Left lobe of liver (tissue), 2 donors: ENCODE measurements around the gene ASPSCR1. TPM values are rescaled to one million over a fixed set of nuclear protein-coding genes. Genes with fewer than 3 reads are reported as not detected.
"Not testable (repeated sequence)": the region's sequence is repeated elsewhere in the genome, so short reads cannot be mapped to it uniquely, and the experiment has no call there.

Experiments used
- ATAC-seq: fragments of 200-7000 bp; cut with Tn5 transposase; one replicate; pipeline ENCODE4 v1.9.1; 2020; ENCODE audit warnings: mild to moderate bottlenecking, moderate library complexity
- DNase-seq: peaks from one replicate; pipeline ENCODE4 v3.0.0-alpha.2; 2020; ENCODE audit warnings: low spot score
- total RNA-seq: library from RNA; stranded (reverse); gene quantifications from one replicate; pipeline ENCODE4 v1.2.1, GENCODE V29; 2021
- donor health status: DM: no; HTN: no; CAD: no; lungs with moderate emphysema.
- donor health status: DM: no; HTN: yes; CAD: no.

Gene ASPSCR1
- total RNA-seq, 1 donor from 2014 or later, result 62.9 TPM

GRCh38 chr17:82035956-82036633, 58.7 kb downstream of the ASPSCR1 start:
- DNase-seq (no peak), ATAC-seq (no peak)

- no peak for ATAC-seq
- no peak for DNase-seq
Observed at GRCh38 chr17:82036634-82037091, 59.2 kb downstream of the ASPSCR1 start.

- DNase-seq, result peak; percentile 99
- ATAC-seq, result peak; percentile 66
Observed at GRCh38 chr17:82037092-82037888, 59.9 kb downstream of the ASPSCR1 start, which contains the start of gene DCXR. TSS of gene DCXR (minus strand) at chr17:82037697. CDS start at chr17:82037682, 15 bp downstream.

GRCh38 chr17:82037889-82038195, 60.4 kb downstream of the ASPSCR1 start:
- no peak for ATAC-seq
- no peak for DNase-seq

GRCh38 chr17:82038796-82039409, 61.5 kb downstream of the ASPSCR1 start:
- not testable (repeated sequence) for DNase-seq, ATAC-seq

DNA sequence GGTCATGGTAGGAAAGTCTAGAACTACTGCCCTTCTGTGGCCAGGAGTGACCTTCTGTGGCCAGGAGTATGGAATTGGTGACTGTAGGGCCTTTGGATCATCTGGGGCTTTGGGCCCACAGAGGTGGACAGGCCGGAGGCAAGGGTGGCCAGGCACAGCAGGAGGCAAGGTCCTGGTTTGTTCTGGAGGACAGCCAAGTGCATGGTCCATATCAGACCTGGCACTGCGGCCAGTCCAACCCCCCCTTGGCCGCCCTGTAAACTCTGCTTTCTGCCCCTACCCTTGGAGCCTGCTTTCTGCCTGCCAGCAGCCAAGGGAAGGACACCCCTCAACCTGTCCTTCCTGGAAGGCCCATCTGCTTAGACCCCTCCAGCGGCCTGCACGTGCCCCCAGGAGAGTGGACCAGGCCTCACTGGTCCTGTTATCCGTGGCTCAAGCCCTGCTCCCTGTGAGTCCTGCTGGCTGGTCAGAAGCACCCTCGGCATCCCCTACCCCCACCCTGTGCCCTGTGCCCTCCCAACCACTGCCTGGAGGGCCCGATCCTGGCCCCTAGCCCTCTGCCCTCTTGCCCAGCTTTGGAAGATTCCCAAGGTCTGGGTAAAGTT, 62.4 kb downstream of the ASPSCR1 start:
- ATAC-seq, result peak; percentile 49
- DNase-seq, result peak; percentile 96

DNA sequence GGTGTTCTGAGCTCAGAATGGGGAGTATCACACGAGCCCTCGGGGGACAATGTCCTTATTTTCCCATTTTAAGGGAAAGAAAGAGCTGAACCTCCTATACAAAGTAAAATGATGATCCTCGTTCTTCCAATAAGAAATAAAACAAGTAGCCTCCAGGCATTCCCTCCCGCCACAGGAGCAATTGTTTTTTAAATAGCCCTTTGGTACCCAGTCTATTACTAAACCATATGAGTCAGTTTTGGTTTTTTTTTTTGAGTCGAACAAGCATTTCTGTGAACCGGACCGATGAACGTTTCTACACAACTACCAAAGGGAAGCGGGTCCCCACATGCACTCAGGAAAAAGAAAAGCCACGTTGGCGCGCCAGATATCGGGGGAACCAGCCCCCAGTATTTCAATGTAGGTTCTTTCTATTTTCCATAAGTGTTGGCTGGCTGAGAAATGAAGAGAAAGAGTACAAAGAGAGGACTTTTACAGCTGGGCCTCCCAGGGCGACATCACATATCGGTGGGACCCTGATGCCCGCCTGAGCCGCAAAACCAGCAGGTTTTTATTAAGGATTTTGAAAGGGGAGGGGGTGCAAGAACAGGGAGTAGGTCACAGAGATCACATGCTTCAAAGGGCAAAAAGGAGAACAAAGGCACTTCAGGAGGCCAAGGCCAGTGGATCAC, 63.9 kb downstream of the ASPSCR1 start:
- ATAC-seq (no peak), DNase-seq (no peak)

- DNase-seq (no peak), ATAC-seq (no peak)
Observed at GRCh38 chr17:82042649-82043048, 65.2 kb downstream of the ASPSCR1 start.

- no peak for ATAC-seq
- no peak for DNase-seq
Observed at GRCh38 chr17:82043507-82043906, 66.1 kb downstream of the ASPSCR1 start.

GRCh38 chr17:82045936-82046484, 68.6 kb downstream of the ASPSCR1 start:
- DNase-seq (no peak), ATAC-seq (no peak)

DNA sequence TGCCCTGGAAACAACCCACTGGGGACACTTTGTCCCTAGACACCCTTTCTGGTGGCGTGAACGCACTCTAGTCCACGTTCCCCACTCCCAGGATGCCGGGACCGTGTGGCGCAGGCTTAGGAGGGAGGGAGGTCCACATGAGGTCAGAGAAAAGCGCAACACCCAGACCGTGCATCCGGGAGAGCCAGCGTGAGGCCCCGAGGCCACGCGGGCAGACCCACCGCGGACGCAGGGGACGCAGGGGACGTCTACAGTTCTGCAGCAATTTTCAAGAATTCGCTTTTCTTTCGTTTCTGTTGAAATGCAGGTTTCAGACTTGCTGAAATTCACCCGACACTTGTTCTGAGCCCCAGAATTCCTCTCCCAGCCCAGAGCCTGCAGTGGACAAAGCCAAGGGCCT, 69.5 kb downstream of the ASPSCR1 start:
- DNase-seq, result no peak
- no peak for ATAC-seq

DNA sequence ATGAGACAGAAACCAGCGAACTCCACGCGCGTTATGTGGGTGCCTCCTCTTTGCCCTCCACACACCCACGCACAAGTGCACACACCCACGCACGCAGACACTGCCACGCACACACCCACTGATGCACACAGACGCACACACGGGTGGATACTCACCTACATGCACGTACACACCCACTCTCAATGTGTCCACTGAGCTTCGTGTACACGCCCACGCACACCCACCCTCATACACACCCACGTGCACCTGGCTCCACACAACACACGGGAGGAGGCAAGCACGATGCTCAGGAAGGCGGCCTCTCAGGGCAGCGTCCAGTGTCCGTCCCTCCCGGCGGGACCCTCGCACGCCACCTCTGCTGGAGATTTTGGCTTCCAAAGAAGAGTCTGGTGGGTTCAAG, 70.0 kb downstream of the ASPSCR1 start:
- ATAC-seq, result no peak

DNA sequence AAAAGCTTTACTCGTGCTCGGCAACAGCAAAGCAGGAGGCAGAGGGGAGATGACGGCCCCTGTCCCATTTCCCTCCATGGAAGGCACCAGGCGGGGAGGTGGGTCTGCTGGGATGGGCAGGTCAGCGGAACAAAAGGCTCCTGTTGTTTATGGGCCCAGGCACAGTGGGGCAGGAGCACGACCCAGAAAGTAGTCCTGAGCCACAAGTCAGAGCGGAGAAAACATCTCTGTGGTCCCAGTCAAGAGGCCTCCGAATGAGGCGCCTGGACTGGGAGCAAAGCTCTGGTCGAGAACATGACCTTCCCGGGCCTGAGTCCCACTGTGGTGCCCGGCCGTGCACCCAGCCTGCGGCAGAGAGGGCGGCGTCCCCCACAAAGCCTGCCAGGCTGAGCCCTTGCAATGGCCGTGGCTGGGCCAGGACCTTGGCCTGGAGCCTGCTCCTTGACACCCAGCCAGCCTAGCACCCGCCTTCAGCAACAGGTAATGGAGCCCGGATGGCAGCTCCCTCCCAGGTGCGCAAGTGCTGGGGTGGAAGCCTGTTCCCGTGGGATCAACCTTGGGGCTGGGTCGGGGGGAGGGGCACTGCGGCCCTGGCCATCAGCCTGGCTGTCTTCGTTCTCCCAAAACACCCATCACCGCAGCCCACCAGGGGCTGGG, 70.6 kb downstream of the ASPSCR1 start:
- peak; percentile 94 for DNase-seq
- peak; percentile 80 for ATAC-seq

More for the DNA sequence above, 70.0 kb downstream of the ASPSCR1 start:
- no peak for DNase-seq

DNA sequence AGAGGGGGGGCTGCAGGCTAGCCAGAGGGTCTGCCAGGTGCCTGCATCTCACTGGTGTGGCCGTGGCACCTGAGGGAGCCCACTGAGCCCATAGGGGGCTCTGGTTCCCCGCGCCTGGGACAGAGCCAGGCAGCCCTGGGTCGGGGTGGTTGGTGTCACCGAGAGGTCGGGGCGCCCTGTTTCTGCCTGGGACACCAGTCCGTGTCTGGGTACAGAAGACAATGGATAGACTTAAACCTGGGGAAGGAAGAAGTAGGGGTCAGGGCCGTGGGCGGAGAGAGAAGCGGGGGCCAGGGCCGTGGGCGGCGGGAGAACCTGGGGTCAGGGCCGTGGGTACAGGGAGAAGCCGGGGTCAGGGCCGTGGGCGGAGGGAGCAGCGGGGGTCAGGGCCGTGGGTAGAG, 71.1 kb downstream of the ASPSCR1 start:
- no peak for DNase-seq
- ATAC-seq, result peak; percentile 5

DNA sequence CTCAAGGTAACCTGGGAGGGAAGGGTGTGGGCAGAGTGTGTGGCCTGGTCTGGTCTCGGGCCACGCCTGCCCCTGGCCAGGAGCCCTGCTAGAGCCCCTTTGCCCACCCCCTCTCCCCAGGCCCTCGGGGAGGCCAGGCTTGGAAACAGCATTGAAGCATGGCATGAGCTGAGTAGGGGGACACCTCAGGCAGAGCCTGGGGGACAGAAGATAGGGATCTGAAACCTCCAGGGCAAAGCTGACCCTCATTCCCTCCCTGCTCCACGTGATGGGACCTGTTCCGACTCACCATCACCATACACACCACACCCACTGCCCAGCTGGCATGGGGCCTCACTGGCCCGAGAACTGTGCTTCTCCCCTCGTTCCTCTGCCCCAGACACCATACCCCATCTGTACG, 71.7 kb downstream of the ASPSCR1 start:
- DNase-seq (no peak), ATAC-seq (no peak)

- no peak for DNase-seq
- ATAC-seq, result no peak
Observed at GRCh38 chr17:82049521-82049971, 72.1 kb downstream of the ASPSCR1 start.

- DNase-seq (no peak), ATAC-seq (no peak)
Observed at GRCh38 chr17:82050152-82050760, 72.8 kb downstream of the ASPSCR1 start.

DNA sequence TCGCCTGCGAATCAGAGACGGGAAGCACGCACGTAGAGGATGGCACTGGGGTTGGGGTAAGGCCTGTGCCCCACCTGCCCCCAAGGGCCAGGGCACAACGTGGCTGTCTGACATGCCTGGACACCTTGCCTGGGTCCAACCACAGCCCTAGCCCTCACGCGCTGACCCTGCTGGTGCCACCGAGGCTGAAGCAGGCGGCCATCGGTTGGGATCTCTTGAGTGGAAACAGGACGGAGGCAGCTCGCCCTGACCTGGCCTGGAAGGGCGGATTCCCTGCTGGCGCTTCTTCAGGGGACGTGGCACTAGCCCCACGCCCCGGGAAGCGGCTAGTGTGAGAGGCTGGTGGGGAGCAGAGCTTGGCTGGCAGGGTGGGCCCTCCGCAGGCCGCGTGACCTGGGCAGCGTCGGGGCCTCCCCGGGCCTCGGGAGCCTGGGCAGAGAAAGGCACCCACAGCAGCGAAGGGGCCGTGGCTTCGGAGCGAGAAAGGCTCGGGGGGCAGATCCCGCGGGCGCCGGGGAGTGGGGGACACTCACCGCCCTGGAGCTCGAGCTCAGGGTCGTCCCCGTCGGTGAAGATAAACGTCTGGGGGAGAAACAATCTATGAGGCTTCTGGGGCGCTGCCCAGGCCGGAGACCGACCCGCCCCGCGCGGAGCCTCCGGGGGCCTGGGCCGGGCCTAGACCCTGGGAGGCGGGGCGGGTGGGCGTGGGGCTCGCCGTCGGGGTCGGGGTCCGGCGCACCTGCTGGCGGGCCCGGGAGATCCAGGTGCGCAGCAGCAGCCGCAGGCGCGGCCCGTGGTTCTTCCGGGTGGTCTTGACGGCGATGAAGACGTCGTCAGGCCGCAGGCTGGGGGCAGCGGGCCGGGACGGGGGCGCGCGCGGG, 73.6 kb downstream of the ASPSCR1 start:
- peak; percentile 6 for ATAC-seq
- no peak for DNase-seq
